SK-N-SH (cell line): Measurements from ENCODE around the gene ZNF622. TPM values are rescaled to one million over a fixed set of nuclear protein-coding genes. Genes with fewer than 3 reads are reported as not detected.
"Not testable (repeated sequence)": the region's sequence is repeated elsewhere in the genome, so short reads cannot be mapped to it uniquely, and the experiment has no call there.

Experiments used
- CTCF ChIA-PET: fragments of 300-600, 350-600 bp; formaldehyde crosslinking; extraction: SDS; loops from one replicate; lab custom pipeline; 2021; lab: Yijun Ruan, JAX
- POLR2A ChIA-PET: fragments of 350-600 bp; sonication (Branson Sonifier 250); formaldehyde crosslinking; extraction: SDS; loops from one replicate; lab custom pipeline; 2020; ENCODE audit warnings: antibody characterized with exemption, inconsistent platforms; lab: Yijun Ruan, JAX
- DNase-seq: peaks from one replicate; pipeline ENCODE4 v3.0.0; 2012
- H2AFZ ChIP-seq: fragments of 200-600 bp; sonication (generic); 2 replicates; pipeline ENCODE4 v1.8.1; 2016; ENCODE audit warnings: antibody characterized with exemption, mild to moderate bottlenecking, low read depth
- H3F3A ChIP-seq: fragments of 200-600 bp; sonication (generic); replicated peaks from 2 replicates; pipeline ENCODE3; 2016; ENCODE audit warnings: antibody characterized with exemption, mild to moderate bottlenecking; ENCODE audit not compliant: insufficient read depth
- H3K27ac ChIP-seq, 2 experiments: fragments of 200-500 bp in 1 of 2; fragments of 200-600 bp in 1 of 2; sonication (Bioruptor generic) in 1 of 2; sonication (generic), shearing (Covaris generic) in 1 of 2; 2 replicates each; pipeline versions ENCODE4 v1.5.1 to v1.6.1; 2014 to 2016; ENCODE audit warnings: low read depth in 2 of 2, inconsistent platforms in 1 of 2, low read length in 1 of 2, mild to moderate bottlenecking in 1 of 2, mixed read lengths in 1 of 2
- H3K27me3 ChIP-seq: fragments of 200-600 bp; sonication (generic), shearing (Covaris generic); 2 replicates; pipeline ENCODE4 v1.6.1; 2016; ENCODE audit warnings: mixed run types; ENCODE audit not compliant: insufficient read depth
- H3K36me3 ChIP-seq, 2 experiments: fragments of 200-500 bp in 1 of 2; fragments of 200-600 bp in 1 of 2; sonication (Bioruptor generic) in 1 of 2; sonication (generic) in 1 of 2; replicated peaks in 1 of 2; 2 replicates each; pipeline versions ENCODE3 to v1.5.1; 2014 to 2016; ENCODE audit warnings: low read length in 1 of 2, mild to moderate bottlenecking in 1 of 2; ENCODE audit not compliant: insufficient read depth in 2 of 2, control insufficient read depth in 1 of 2
- H3K4me1 ChIP-seq, 2 experiments: fragments of 200-500 bp in 1 of 2; fragments of 200-600 bp in 1 of 2; sonication (Bioruptor generic) in 1 of 2; sonication (generic), shearing (Covaris generic) in 1 of 2; 2 replicates each; pipeline versions ENCODE4 v1.5.1 to v1.6.1; 2014 to 2016; ENCODE audit warnings: low read depth in 1 of 2, low read length in 1 of 2, mixed run types in 1 of 2; ENCODE audit not compliant: insufficient read depth in 2 of 2, control insufficient read depth in 1 of 2
- H3K4me2 ChIP-seq: fragments of 200-600 bp; sonication (generic), shearing (Covaris generic); 2 replicates; pipeline ENCODE4 v1.6.1; 2017; ENCODE audit warnings: mixed run types
- H3K4me3 ChIP-seq, 2 experiments: fragments of 200-500 bp in 1 of 2; fragments of 200-600 bp in 1 of 2; sonication (Bioruptor generic) in 1 of 2; sonication (generic), shearing (Covaris generic) in 1 of 2; 2 replicates each; pipeline versions ENCODE4 v1.5.1 to v1.8.1; 2014 to 2016; ENCODE audit warnings: low read depth in 2 of 2, inconsistent platforms in 1 of 2, low read length in 1 of 2, mild to moderate bottlenecking in 1 of 2, mixed read lengths in 1 of 2, moderate library complexity in 1 of 2
- H3K79me2 ChIP-seq: fragments of 200-600 bp; sonication (generic); 2 replicates; pipeline ENCODE4 v1.8.1; 2017; ENCODE audit warnings: mild to moderate bottlenecking; ENCODE audit not compliant: insufficient read depth
- H3K9ac ChIP-seq: fragments of 200-600 bp; sonication (generic); 2 replicates; pipeline ENCODE4 v1.6.1; 2017; ENCODE audit warnings: mixed run types
- H3K9me2 ChIP-seq: fragments of 200-600 bp; sonication (generic); 2 replicates; pipeline ENCODE4 v1.6.1; 2017; ENCODE audit warnings: mixed run types
- H3K9me3 ChIP-seq: fragments of 200-600 bp; sonication (generic); 2 replicates; pipeline ENCODE4 v1.6.1; 2017; ENCODE audit warnings: mixed run types, mild to moderate bottlenecking, moderate library complexity
- H4K20me1 ChIP-seq: fragments of 200-600 bp; sonication (generic); 2 replicates; pipeline ENCODE4 v1.6.1; 2017; ENCODE audit warnings: mild to moderate bottlenecking, mixed run types; ENCODE audit not compliant: insufficient read depth
- ELF1 ChIP-seq: IDR thresholded peaks from 2 replicates; pipeline ENCODE4 v1.4.0; 2012
- EP300 ChIP-seq, 2 experiments: IDR thresholded peaks; 2 replicates each; pipeline versions ENCODE4 v1.4.0 to v1.6.1; 2012; ENCODE audit warnings: borderline replicate concordance in 1 of 2, low read depth in 1 of 2, low read length in 1 of 2
- FOXM1 ChIP-seq: IDR thresholded peaks from 2 replicates; pipeline ENCODE4 v1.4.0; 2012; ENCODE audit warnings: low read depth, mild to moderate bottlenecking
- GATA2 ChIP-seq: sonication (generic); formaldehyde crosslinking; IDR thresholded peaks from 2 replicates; pipeline ENCODE4 v1.5.0; 2020; ENCODE audit warnings: mild to moderate bottlenecking, missing genetic modification reagents
- JUND ChIP-seq: IDR thresholded peaks from 2 replicates; pipeline ENCODE4 v1.4.0; 2012
- MEF2A ChIP-seq: IDR thresholded peaks from 2 replicates; pipeline ENCODE4 v1.4.0; 2012; ENCODE audit warnings: low read depth, borderline replicate concordance
- NFIC ChIP-seq: IDR thresholded peaks from 2 replicates; pipeline ENCODE4 v1.4.0; 2012; ENCODE audit warnings: borderline replicate concordance
- PBX3 ChIP-seq: IDR thresholded peaks from 2 replicates; pipeline ENCODE4; 2012
- REST ChIP-seq: IDR thresholded peaks from 2 replicates; pipeline ENCODE4 v1.6.1; 2012; ENCODE audit warnings: mild to moderate bottlenecking, low read depth, low read length, moderate library complexity
- RXRA ChIP-seq: IDR thresholded peaks from 2 replicates; pipeline ENCODE4 v1.4.0; 2012; ENCODE audit warnings: low read depth, mild to moderate bottlenecking, borderline replicate concordance
- TEAD4 ChIP-seq: IDR thresholded peaks from 2 replicates; pipeline ENCODE4 v1.4.0; 2012; ENCODE audit warnings: mild to moderate bottlenecking, borderline replicate concordance; ENCODE audit not compliant: insufficient read depth
- USF2 ChIP-seq: fragments of 150-350 bp; IDR thresholded peaks from 2 replicates; pipeline ENCODE4 v1.6.1; 2017; ENCODE audit warnings: antibody characterized with exemption, low read length, low read depth, borderline replicate concordance
- YY1 ChIP-seq: IDR thresholded peaks from 2 replicates; pipeline ENCODE4 v1.4.0; 2012; ENCODE audit warnings: low read depth, mild to moderate bottlenecking
- WGBS: methylation state at CpG from one replicate; pipeline ENCODE4 v1.1.6; 2017; ENCODE audit warnings: low lambda C conversion rate; 5-methylcytosine and 5-hydroxymethylcytosine counted together
- polyA plus RNA-seq, 3 experiments: library from polyadenylated mRNA; depleted of rRNA; stranded (reverse); fragments of >200 nt; gene quantifications; 2 replicates each; pipeline ENCODE4 v1.2.3, GENCODE V29; 2012

ZNF622 gene
- polyA plus RNA-seq, 1 of the 3 experiments (the other 2 are of a cell fraction) = 20.0 TPM

- H3K27me3 ChIP-seq, POLR2A ChIA-PET, H2AFZ ChIP-seq, H3K9me3 ChIP-seq, H3F3A ChIP-seq, H4K20me1 ChIP-seq, DNase-seq, H3K9ac ChIP-seq, H3K4me2 ChIP-seq, H3K4me3 ChIP-seq, H3K36me3 ChIP-seq, H3K4me1 ChIP-seq, H3K27ac ChIP-seq, H3K79me2 ChIP-seq, H3K9me2 ChIP-seq: not testable (repeated sequence)
- 74% methylated on average over 10 of the region's 28 CpGs for WGBS
- CTCF ChIA-PET = interaction anchor here (0.6 to 1.6 kb wide), 2 partner anchors 8 to 1106 kb away, joined by 3 read pairs; no protein-coding TSS in a partner anchor
These were observed 29.4 kb downstream of the ZNF622 start for GRCh38 chr5:16436065-16436682.

- 69% methylated on average over 2 of the region's 2 CpGs for WGBS
- Histone ChIP-seq H4K20me1 (no peaks in the 10 kb centered on the region), H3K9ac (no peak overlapping the region), H3K9me2 (no peaks in the 10 kb centered on the region), H2AFZ (no peak overlapping the region), H3K9me3 (no peaks in the 10 kb centered on the region), H3K79me2 (no peaks in the 10 kb centered on the region), H3K27ac (no peak overlapping the region), H3F3A (no peaks in the 10 kb centered on the region), H3K27me3 (no peaks in the 10 kb centered on the region; the same call in 1 of the 2 replicates), H3K4me2 (no peak overlapping the region), H3K36me3 (no peaks in the 10 kb centered on the region)
- CTCF ChIA-PET = interaction anchor here (1.5 kb wide), 1 partner anchor 25 kb away, joined by 4 read pairs; no protein-coding TSS in a partner anchor
- TF ChIP-seq PBX3 (no peak), YY1 (no peak)
- TF ChIP-seq, all 33 proteins: peak for 0
- POLR2A ChIA-PET = no interaction called here
- Histone ChIP-seq H3K4me3 (no peak overlapping the region), H3K4me1 (peaks cover 0 to 8% of the 10 kb centered on the region in 2 experiments; a peak in 2 of 4 replicates)
- DNase-seq = no peak
These were observed 34.1 kb downstream of the ZNF622 start for GRCh38 chr5:16431490-16431889.

- Histone ChIP-seq H3K27ac (no peak overlapping the region), H3K9me2 (no peaks in the 10 kb centered on the region), H3K9ac (no peak overlapping the region), H3K4me1 (peaks cover 0 to 8% of the 10 kb centered on the region in 2 experiments; a peak in 2 of 4 replicates), H3K4me2 (no peak overlapping the region), H4K20me1 (no peaks in the 10 kb centered on the region), H3K36me3 (no peaks in the 10 kb centered on the region), H2AFZ (no peak overlapping the region), H3F3A (no peaks in the 10 kb centered on the region), H3K27me3 (no peaks in the 10 kb centered on the region; the same call in 1 of the 2 replicates), H3K9me3 (no peaks in the 10 kb centered on the region), H3K4me3 (no peak overlapping the region), H3K79me2 (no peaks in the 10 kb centered on the region)
- 61% methylated on average over 7 of the region's 7 CpGs for WGBS
- DNase-seq = no peak
- ChIA-PET POLR2A (no interaction called here), CTCF (interaction anchor here (1.5 kb wide), 1 partner anchor 26 kb away, joined by 4 read pairs; no protein-coding TSS in a partner anchor)
- no peak for TF ChIP-seq RXRA
- no peak for TF ChIP-seq ELF1
- no peak for TF ChIP-seq EP300 (IDR thresholded peaks at IDR 0.05; ENCODE audit: borderline replicate concordance in 1 of 2, low read depth in 1 of 2, low read length in 1 of 2)
- no peak for TF ChIP-seq YY1
- TF ChIP-seq FOXM1 = no peak
- no peak for TF ChIP-seq MEF2A
- TF ChIP-seq GATA2 (CRISPR knock-in tag) = no peak
- TF ChIP-seq JUND = no peak
- no peak for TF ChIP-seq TEAD4
- TF ChIP-seq USF2 = no peak
- TF ChIP-seq REST = no peak
- TF ChIP-seq NFIC = no peak
These were observed 35.1 kb downstream of the ZNF622 start for GRCh38 chr5:16430349-16431089.
